Stimulated activated memory B cell treated with anti-CD40 and anti-IgM and Interleukin-4, amounts not matched to agents 10 μg/mL and 1 μg/mL and 100 μg/mL, for 72 hours (primary cell): Measurements from ENCODE around the gene CGNL1.

Source experiments
- ATAC-seq: fragments of 150-1000 bp; cut with Tn5 transposase; 2 replicates; pipeline ENCODE4 v1.10.0; 2021
- H3K27ac Mint-ChIP-seq: one replicate; pipeline ENCODE4 v1.8.0; 2022; ENCODE audit warnings: mild to moderate bottlenecking, mixed read lengths
- H3K27me3 Mint-ChIP-seq: one replicate; pipeline ENCODE4 v1.8.0; 2022; ENCODE audit warnings: mixed read lengths
- H3K36me3 Mint-ChIP-seq: one replicate; pipeline ENCODE4 v1.8.0; 2022; ENCODE audit warnings: mixed read lengths
- H3K4me1 Mint-ChIP-seq: one replicate; pipeline ENCODE4 v1.8.0; 2022; ENCODE audit warnings: mixed read lengths
- H3K4me3 Mint-ChIP-seq: one replicate; pipeline ENCODE4 v1.8.0; 2022; ENCODE audit warnings: mild to moderate bottlenecking, moderate library complexity, mixed read lengths
- H3K9me3 Mint-ChIP-seq: one replicate; pipeline ENCODE4 v1.8.0; 2022; ENCODE audit warnings: mixed read lengths

The CGNL1 gene

DNA sequence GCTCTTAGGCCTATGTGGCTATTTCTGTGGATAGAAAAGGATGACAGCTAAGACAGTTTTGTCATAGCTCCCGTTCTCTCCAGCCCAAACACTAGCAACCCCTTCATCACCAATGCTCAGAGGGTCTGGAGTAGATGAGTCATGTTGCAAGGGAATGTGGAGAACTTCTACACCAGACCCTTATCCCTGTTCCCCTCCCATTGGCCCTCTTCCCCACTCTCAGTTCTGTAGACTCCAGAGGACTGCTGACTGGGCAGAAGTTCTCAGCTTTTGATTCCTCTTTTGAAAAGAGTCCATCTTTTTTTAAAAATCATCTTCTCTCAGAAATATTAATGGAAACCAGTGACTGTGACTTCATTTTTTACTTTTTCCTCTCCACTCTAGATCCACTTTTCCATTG is 213.0 kb downstream of the CGNL1 start:
- Mint-ChIP-seq H3K27me3 (peaks cover 24% of the 10 kb centered on the region), H3K4me3 (no peak overlapping the region), H3K4me1 (peaks cover 44% of the 10 kb centered on the region), H3K27ac (peak overlapping the region; percentile 81), H3K9me3 (no peaks in the 10 kb centered on the region), H3K36me3 (no peaks in the 10 kb centered on the region)
- no peak for ATAC-seq

DNA sequence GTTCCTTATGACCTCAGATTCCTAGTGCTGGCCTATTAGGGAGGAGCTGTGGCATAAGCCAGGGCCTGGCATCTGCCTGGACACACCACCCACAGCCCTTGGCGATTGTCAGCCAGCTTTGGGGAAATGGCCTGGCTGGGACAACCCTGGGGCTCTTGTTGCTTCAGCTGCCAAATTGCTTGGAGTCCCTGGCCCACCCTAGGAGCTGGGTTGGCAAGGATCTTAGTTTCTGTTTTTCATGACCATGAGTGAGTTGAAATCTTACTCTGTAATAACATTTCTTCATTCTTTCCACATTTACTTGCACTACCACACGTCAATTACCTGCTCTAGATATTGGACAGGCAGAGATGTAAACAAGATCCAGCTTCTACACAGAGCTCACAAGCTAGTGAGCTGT is 213.4 kb downstream of the CGNL1 start:
- ATAC-seq = no peak
- Mint-ChIP-seq H3K27me3 (peaks cover 24% of the 10 kb centered on the region), H3K4me1 (peaks cover 44% of the 10 kb centered on the region), H3K9me3 (no peaks in the 10 kb centered on the region), H3K36me3 (no peaks in the 10 kb centered on the region), H3K27ac (peak overlapping the region; percentile 81), H3K4me3 (no peak overlapping the region)

DNA sequence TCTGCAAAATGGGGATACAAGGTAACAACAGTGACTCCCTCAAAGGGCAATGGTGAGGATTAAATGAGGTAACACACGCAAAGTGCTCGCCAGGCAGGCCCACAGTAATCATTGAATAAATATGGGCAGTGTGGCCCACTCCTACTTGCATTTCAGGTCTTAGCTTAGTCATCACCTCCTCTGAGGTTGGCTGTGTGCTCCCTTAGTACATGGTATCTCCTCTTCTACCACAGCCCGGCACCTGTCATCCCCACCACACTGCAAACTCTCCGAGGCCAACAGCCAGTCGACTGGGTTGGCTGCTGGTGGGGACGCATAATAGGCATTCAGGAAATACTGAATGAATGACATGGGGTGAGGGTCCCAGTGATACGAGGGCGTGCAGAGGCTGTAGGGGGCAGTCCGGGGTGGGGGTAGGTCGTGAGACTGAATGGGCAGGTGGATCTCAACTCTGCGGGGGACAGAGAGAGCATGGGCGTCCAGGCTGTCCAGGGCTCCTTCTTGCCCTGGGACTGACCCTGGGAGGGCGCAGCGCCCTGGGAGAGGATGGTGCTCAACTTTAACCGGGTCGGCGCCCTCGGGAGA is 215.0 kb downstream of the CGNL1 start:
- no peaks in the 10 kb centered on the region for H3K9me3 Mint-ChIP-seq
- peaks cover 24% of the 10 kb centered on the region for H3K27me3 Mint-ChIP-seq
- H3K36me3 Mint-ChIP-seq = no peaks in the 10 kb centered on the region
- H3K27ac Mint-ChIP-seq = peak overlapping the region; percentile 58
- peaks cover 43% of the 10 kb centered on the region for H3K4me1 Mint-ChIP-seq
- H3K4me3 Mint-ChIP-seq = peak overlapping the region; percentile 73
- peak; percentile 4 for ATAC-seq

DNA sequence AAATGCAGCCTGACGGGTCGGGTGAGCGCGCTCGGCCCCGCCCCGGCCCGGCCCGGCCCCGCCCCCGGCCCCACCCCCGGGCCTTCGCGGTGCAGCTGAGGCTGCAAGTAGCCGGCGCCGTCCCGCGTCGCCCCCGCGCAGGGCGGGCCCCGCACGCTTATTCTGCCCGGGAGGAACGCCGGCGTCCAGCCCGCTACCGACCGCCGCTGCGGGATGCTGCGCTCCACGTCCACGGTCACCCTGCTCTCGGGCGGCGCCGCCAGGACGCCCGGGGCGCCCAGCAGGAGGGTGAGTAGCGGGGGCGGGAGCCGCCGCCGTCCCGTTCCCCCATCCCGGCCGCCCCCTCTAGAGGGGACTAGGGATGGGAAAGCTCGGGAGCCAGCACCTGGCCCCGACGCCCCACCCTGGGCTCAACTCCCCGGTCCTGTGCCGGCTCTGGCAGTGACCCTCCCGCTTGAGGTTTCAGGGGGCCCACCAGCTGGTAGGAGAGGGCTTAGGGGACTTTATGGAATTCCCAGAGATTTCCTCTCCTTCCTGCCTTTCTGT is 215.6 kb downstream of the CGNL1 start, which contains the start of gene MYZAP:
Gene MYZAP, plus strand, starts transcription at position 83 of the 546 bp plus-strand sequence. Its CDS starts 131 bp downstream, at position 214.
- H3K27me3 Mint-ChIP-seq = peaks cover 24% of the 10 kb centered on the region
- peak within 1 kb of the TSS; percentile 73 for H3K4me3 Mint-ChIP-seq
- H3K27ac Mint-ChIP-seq = peak within 1 kb of the TSS; percentile 58
- H3K4me1 Mint-ChIP-seq = peaks cover 37% of the 10 kb centered on the region
- ATAC-seq = peak; percentile 83
- H3K36me3 Mint-ChIP-seq = no peaks in the 10 kb centered on the region
- H3K9me3 Mint-ChIP-seq = no peaks in the 10 kb centered on the region

DNA sequence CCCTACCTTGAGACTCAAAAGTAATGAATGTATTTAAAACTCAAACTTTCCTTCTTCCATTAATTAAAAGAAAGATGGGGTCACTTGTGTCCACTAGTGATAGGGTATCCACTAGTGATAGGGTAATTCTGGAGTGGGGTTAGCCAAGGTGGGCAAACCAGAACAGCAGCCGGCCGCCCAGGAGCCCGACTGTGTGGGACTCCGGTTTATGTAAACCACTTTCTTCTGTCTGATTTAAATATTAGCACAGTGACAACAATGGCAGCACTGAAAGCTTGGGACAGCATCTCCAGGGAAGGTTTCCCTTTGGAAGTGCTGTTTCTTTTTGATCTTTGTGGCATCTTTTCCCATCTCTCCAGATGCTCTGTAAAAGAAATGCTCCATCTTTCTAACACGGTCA is 216.1 kb downstream of the CGNL1 start:
- ATAC-seq = no peak
- no peaks in the 10 kb centered on the region for H3K9me3 Mint-ChIP-seq
- H3K27ac Mint-ChIP-seq = no peak overlapping the region
- peaks cover 24% of the 10 kb centered on the region for H3K27me3 Mint-ChIP-seq
- no peaks in the 10 kb centered on the region for H3K36me3 Mint-ChIP-seq
- peaks cover 32% of the 10 kb centered on the region for H3K4me1 Mint-ChIP-seq
- peak overlapping the region; percentile 47 for H3K4me3 Mint-ChIP-seq

DNA sequence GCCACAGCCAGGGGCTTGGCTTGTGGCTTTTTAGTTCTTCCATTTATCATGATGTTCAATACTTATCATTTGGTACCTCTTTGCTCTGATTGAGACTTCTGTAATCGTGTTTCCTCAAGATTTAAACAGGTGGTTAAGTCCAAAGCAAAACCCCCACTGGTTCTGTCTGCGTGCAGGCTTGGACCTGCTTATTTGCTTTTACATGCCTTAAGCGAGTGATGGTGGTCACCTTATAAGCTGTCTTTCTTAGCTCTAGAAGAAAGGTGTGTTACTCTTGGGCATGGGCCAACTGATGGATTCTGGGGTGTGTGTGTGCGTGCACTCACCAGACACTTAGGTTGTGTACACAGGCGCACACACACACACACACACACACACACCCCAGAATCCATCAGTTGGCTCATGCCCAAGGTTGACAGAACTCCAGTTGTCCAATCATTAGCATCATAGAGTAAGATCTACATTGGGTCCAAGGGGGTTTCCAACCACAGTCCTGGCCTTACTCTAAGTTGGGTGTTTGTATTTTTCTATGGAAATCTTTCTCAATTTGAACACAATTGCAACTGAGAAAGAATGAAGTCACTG is 216.6 kb downstream of the CGNL1 start:
- Mint-ChIP-seq H3K27me3 (peaks cover 24% of the 10 kb centered on the region), H3K36me3 (no peaks in the 10 kb centered on the region), H3K27ac (no peak overlapping the region), H3K4me1 (peaks cover 27% of the 10 kb centered on the region), H3K9me3 (no peaks in the 10 kb centered on the region), H3K4me3 (no peak overlapping the region)
- no peak for ATAC-seq

DNA sequence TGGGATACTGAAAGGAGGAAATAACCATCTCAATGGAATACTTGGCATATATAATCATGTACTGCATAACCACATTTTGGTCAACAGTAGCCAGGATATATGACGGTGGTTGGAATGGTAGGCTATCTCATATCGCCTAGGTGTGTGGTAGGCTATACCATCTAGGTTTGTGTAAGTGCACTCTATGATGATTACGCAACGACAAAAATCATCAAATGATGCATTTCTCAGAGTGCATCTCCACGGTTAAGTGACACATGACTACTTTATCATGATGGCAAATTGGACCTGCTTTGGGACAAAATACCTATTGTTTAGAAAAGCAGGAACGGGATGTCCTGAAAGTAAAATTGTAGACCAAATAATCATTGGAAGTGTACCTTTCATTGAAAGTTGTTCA is 218.2 kb downstream of the CGNL1 start:
- Mint-ChIP-seq H3K27ac (no peak overlapping the region), H3K9me3 (no peaks in the 10 kb centered on the region), H3K27me3 (peaks cover 26% of the 10 kb centered on the region)

DNA sequence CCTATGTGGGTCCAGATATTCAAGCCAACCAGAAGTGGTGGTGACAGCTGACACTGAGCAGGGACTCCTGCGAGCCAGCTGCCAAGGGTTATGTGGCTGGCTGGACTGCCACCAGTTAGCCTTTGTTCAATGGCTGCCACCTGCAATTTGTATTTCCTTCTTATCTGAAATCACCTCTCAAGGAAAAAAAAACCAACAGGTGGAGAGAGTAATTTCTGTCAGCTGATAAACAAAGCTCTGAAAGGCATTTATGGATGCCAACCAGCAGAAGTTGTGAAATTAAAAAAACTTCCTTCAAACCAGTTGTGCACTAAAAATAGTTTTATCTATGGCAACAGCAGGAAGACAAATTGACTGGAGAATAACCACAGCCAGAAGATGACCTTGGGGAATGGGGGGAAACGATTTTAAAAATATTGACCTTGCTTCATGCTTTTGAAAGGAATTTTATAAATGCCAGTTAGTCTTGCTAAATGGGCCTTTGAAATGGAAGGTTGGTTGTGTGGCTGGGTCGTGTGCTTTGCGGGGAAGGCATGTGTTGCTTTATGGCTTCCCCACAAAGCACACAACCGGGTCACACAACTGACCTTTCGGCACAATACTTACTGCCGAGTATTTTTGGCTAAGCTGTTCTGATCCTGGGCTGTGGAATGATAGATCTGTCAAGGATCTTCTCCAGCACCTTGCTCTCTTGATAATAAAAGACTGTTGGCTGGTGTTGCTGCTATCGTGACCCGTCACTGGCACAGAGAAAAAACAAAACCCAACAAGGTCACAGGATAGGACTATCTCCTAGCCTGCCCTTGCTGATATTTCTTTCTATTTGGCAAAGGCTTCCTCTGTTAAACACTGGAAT is 218.9 kb downstream of the CGNL1 start:
- Mint-ChIP-seq H3K4me3 (no peak overlapping the region), H3K9me3 (no peaks in the 10 kb centered on the region), H3K4me1 (peaks cover 8% of the 10 kb centered on the region), H3K36me3 (no peaks in the 10 kb centered on the region), H3K27ac (no peak overlapping the region), H3K27me3 (peaks cover 20% of the 10 kb centered on the region)
- no peak for ATAC-seq

More for the DNA sequence above, 218.2 kb downstream of the CGNL1 start:
- Mint-ChIP-seq H3K4me3 (no peak overlapping the region), H3K36me3 (no peaks in the 10 kb centered on the region), H3K4me1 (peaks cover 13% of the 10 kb centered on the region)
- no peak for ATAC-seq

DNA sequence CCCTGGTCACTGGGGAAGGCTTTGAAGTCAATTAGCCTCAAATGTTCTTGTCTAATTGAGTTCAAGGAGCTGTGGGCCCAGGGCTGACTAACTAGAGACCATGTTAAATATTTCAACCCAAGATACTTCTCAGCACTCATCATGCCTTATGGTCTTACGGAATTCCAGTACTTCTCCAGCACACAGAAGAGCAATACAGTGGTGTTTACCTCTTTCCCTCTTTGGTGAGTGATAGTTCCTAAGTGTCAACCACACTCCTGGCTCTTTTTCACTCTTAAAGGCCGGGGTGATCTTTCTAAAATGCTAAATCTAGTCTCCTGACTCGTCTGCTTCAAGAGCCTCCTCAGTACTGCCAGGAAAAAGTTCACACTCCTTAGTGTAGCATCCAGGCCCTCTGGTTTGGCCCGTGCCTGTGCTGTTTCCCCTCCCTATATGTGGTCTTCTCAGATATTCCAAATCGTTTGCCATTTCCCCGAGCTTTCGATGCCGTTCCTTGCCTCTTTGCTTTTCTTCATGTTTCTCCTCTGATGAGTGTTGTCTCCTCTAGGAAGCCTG is 220.1 kb downstream of the CGNL1 start:
- ATAC-seq = no peak
- Mint-ChIP-seq H3K4me1 (peaks cover 2% of the 10 kb centered on the region), H3K9me3 (no peaks in the 10 kb centered on the region), H3K36me3 (no peaks in the 10 kb centered on the region), H3K27me3 (peaks cover 12% of the 10 kb centered on the region), H3K4me3 (no peak overlapping the region), H3K27ac (no peak overlapping the region)

DNA sequence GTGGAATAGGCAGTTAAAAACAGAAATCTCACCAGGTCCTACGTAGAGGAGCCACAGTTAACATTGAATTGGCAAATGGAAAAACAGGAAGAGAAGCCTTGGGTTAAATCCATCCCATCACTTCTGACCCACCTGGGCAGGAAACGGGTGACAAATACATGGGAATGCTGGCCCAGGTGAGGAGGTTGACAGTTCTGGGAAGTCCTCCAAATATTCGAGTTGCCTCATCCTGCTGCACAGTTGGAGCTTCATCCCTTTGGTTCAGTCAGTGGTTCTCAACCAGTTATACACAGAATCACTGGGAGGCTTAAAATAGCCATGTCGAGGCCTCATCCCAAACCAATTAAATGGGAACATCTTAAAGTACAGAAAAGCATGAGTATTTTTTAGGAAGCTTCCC is 220.7 kb downstream of the CGNL1 start:
- ATAC-seq = no peak

DNA sequence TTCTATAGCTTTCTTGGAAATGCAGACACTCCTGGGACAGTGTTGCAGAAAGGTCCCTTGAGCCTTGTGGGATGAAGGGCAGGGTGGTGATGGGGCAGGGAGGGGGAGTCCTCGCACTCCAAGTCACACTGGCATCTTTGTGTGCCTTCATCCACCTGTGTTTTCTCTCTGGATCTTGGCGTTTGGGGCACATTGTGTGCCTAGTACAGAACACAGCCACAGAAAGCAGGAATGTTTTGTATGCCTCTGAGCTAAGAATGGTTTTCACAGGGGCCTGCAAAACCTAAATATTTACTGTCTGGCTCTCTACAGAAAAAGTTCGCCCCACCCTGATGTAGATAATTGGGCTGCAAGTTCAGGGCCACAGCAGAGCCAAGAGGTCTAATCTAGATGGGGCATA is 221.1 kb downstream of the CGNL1 start:
- peaks cover 15% of the 10 kb centered on the region for H3K27me3 Mint-ChIP-seq

More for the DNA sequence above, 220.7 kb downstream of the CGNL1 start:
- Mint-ChIP-seq H3K4me1 (no peaks in the 10 kb centered on the region), H3K36me3 (no peaks in the 10 kb centered on the region), H3K27me3 (peaks cover 15% of the 10 kb centered on the region), H3K4me3 (no peak overlapping the region), H3K27ac (no peak overlapping the region), H3K9me3 (no peaks in the 10 kb centered on the region)

DNA sequence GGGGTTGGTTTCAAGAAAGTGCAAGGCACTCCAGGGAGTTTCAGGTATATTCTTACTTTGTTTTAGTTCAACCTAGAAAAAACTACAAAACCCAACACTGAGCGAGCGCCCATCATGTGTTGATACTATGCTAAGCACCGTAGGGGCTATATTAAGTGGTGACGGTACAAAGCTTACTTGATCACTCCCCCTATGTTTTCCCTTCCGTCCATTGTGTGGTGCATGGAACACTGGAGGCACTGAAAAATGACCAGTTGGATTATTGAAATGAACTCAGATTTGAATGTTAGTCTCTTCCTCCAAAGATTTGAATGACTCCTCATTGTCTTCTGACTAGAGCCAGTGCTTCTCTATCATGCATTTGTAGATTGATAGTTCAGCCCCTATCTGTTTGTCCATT is 222.0 kb downstream of the CGNL1 start:
- Mint-ChIP-seq H3K36me3 (no peaks in the 10 kb centered on the region), H3K4me3 (no peak overlapping the region), H3K4me1 (no peaks in the 10 kb centered on the region), H3K9me3 (no peaks in the 10 kb centered on the region), H3K27ac (no peak overlapping the region), H3K27me3 (peaks cover 15% of the 10 kb centered on the region)
- ATAC-seq = no peak

More for the DNA sequence above, 221.1 kb downstream of the CGNL1 start:
- H3K27ac Mint-ChIP-seq = no peak overlapping the region
- H3K36me3 Mint-ChIP-seq = no peaks in the 10 kb centered on the region
- H3K9me3 Mint-ChIP-seq = no peaks in the 10 kb centered on the region
- no peak overlapping the region for H3K4me3 Mint-ChIP-seq
- ATAC-seq = no peak
- H3K4me1 Mint-ChIP-seq = no peaks in the 10 kb centered on the region

DNA sequence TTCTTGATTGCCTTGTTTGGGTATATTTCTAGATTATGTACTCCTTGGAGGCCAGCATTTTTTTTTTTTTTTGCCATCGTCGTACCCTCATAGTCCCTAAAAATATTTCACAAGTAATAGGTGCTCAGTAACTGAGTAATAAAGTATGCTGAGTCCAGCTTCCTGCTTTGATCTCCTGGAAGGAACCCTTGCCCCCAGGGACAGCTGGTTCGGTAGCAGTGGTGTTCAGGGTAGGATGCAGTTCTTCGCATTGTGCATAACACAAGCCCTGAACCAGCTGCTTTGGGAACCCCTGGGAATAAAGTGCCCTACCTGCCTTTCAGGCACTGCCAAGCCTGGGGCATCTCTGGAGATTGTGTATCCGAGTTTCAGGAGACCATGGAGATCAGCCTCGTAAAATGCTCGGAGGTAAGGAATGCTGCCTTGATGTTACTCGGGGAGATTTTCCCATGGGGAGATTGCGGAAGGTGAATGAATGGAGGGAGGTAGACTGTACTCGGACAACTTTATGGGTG is 223.0 kb downstream of the CGNL1 start:
- H3K27me3 Mint-ChIP-seq = peaks cover 16% of the 10 kb centered on the region
- H3K36me3 Mint-ChIP-seq = no peaks in the 10 kb centered on the region
- no peak for ATAC-seq
- H3K27ac Mint-ChIP-seq = no peak overlapping the region
- no peak overlapping the region for H3K4me3 Mint-ChIP-seq
- H3K9me3 Mint-ChIP-seq = no peaks in the 10 kb centered on the region
- no peaks in the 10 kb centered on the region for H3K4me1 Mint-ChIP-seq

DNA sequence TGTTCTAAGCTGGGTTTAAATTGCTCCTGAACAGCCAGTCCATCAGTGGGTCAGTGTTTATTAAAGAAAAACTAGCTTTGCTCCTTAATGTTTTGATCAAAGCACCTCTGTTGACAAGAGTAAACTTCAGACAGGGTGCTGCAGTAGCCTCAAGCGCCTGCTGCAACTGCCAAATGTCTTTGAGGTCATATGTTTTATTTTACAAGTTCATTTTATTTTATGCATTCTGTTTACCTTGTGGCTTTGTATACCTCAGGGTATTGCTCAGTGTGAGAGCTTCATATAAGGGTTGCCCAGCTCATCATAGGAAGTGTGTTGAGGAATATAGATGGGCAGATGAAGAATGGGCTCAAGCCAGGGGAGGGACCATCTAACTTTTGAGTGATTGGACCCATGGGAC is 223.9 kb downstream of the CGNL1 start:
- no peaks in the 10 kb centered on the region for H3K36me3 Mint-ChIP-seq
- H3K27me3 Mint-ChIP-seq = peaks cover 23% of the 10 kb centered on the region
- H3K27ac Mint-ChIP-seq = no peak overlapping the region
- ATAC-seq = no peak
- no peaks in the 10 kb centered on the region for H3K4me1 Mint-ChIP-seq
- no peak overlapping the region for H3K4me3 Mint-ChIP-seq
- no peaks in the 10 kb centered on the region for H3K9me3 Mint-ChIP-seq
